Measurements from ENCODE around the gene VWA3A.

The VWA3A gene

DNA sequence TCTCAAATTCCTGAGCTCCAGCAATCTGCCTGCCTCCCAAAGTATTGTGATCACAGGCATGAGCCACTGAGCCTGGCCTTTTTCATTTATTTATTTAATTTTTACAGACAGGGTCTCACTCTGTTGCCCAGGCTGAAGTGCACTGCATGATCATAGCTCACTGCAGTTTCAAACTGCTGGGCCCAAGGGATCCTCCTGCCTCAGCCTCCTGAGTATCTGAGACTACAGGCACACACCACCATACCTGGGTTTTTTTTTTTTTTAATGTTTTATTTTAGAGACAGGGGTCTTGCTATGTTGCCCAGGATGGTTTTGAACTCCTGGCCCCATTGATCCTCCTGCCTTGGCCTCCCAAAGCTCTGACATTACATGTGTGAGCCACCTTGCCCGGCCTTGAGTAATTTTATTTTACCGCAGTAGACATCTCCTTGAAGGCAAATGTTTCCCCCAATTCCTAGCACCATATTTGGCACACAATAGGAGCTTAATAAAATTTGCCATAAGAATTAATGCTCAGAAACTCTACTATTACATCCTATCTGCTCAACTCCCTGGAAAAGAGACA, 111.8 kb downstream of the VWA3A start:
- DNase-seq (ENCODE audit: low read depth) = no peak

DNA sequence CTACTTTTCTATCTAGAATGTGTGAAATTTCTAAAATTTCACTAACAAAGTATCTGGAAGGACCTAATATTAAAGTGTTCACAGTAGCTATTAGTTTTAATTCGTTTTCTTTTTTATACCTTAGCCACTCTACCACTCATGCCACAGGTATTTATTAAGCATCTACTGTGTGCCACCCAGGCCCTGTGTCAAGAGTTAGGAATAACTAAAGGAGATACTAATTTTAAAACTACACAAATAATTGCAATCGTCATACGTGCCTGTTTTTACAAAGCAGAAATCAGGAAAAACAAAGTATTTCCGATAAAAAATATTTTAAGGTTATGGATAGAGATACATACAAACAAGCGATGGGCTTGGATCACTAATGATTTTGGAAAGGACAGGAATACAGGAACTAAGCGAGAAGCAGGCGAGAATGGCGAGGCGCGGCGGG, 113.3 kb downstream of the VWA3A start:
- no peak for DNase-seq (ENCODE audit: low read depth)

DNA sequence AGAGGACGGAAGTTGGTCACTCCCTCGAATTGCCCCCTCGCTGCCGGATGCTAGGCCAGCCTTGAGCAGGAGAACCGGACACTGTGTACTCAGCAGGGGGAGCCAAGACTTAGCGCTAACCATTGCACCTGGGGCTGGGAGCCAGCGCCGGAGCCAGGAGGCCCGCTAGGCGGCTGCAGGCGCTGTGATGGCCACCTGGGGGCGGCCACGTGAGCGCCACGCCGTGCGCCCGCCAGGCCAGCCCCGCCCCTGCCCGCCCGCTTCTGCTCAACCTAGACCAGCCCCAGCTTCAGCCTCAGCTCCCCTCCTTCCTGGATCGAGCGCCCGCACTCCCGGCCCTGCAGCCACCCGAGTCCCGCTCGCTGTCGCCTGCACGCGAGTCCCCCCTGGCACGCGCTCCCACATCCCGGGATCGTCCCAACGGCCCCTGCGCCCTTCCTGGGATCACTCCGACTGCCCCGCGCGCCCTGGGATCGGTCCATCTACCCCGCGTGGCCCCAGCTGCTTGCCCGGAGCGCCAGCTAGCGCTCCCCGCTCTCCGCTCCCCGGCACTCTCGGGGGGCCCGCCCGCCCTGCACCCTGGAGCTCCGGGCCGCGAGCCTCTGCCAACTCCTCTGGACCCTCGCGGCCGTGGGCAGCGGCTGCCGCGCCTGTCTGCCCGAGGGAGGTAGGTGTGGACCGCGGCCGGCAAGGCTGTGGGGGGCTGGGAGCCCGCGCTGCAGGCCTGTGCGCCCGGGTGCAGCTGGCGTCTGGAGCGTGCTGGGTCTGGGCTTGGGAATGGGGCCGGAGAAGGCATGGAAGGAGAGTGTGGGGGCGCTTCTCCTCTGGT, 113.9 kb downstream of the VWA3A start, which contains the start of gene EEF2K:
EEF2K (plus strand) TSS at position 266 of the 829 bp plus-strand sequence. CDS start 19,452 bp downstream, outside the sequence.
- peak; percentile 85 for DNase-seq (ENCODE audit: low read depth)
